WTC11 (cell line): ENCODE measurements around the gene PCSK4. TPM values are rescaled to one million over a fixed set of nuclear protein-coding genes. Genes with fewer than 3 reads are reported as not detected.

Experiments
- ATAC-seq: fragments of 200-7000 bp; cut with Tn5 transposase; 2 replicates; pipeline ENCODE4 v1.10.0; 2021; ENCODE audit warnings: mild to moderate bottlenecking, moderate library complexity
- CTCF ChIA-PET: fragments of 300-600 bp; sonication (Branson Sonifier 250); formaldehyde crosslinking; loops from one replicate; lab custom pipeline; 2021; ENCODE audit warnings: antibody characterized with exemption; lab: Charles Lee
- POLR2A ChIA-PET: fragments of 350-600 bp; sonication (Branson Sonifier 250); formaldehyde crosslinking; loops from one replicate; lab custom pipeline; 2021; ENCODE audit warnings: antibody characterized with exemption; lab: Charles Lee
- DNase-seq: peaks from one replicate; pipeline ENCODE4 v3.0.0; 2021; ENCODE audit warnings: low spot score
- H3K27ac Mint-ChIP-seq: 2 replicates; pipeline ENCODE4 v1.8.0; 2021; ENCODE audit warnings: mixed read lengths
- H3K27me3 Mint-ChIP-seq: 2 replicates; pipeline ENCODE4 v1.8.0; 2021; ENCODE audit warnings: low read depth, mild to moderate bottlenecking, moderate library complexity, mixed read lengths
- H3K36me3 Mint-ChIP-seq: 2 replicates; pipeline ENCODE4 v1.8.0; 2021; ENCODE audit warnings: mixed read lengths
- H3K4me1 Mint-ChIP-seq: 2 replicates; pipeline ENCODE4 v1.8.0; 2022; ENCODE audit warnings: mixed read lengths
- H3K4me3 Mint-ChIP-seq: 2 replicates; pipeline ENCODE4 v1.8.0; 2021; ENCODE audit warnings: mild to moderate bottlenecking, moderate library complexity, mixed read lengths
- H3K9me3 Mint-ChIP-seq: 2 replicates; pipeline ENCODE4 v1.8.0; 2021; ENCODE audit warnings: mixed read lengths
- AFF4 ChIP-seq: sonication (generic); formaldehyde crosslinking; IDR thresholded peaks from 2 replicates; pipeline ENCODE4 v1.8.1; 2023; ENCODE audit warnings: mild to moderate bottlenecking, missing genetic modification reagents, borderline replicate concordance
- CDX4 ChIP-seq: fragments of 250-450 bp; sonication (Bioruptor Pico); IDR thresholded peaks from 2 replicates; pipeline ENCODE4 v1.9.0; 2021; ENCODE audit warnings: moderate library complexity, mild to moderate bottlenecking, inconsistent platforms, borderline replicate concordance
- CREM ChIP-seq: sonication (generic); formaldehyde crosslinking; IDR thresholded peaks from 2 replicates; pipeline ENCODE4 v1.8.1; 2022; ENCODE audit warnings: mild to moderate bottlenecking, missing genetic modification reagents, moderate library complexity
- ESRRA ChIP-seq: sonication (generic); formaldehyde crosslinking; IDR thresholded peaks from 2 replicates; pipeline ENCODE4 v1.8.1; 2022; ENCODE audit warnings: mild to moderate bottlenecking, missing genetic modification reagents, borderline replicate concordance
- FOXJ3 ChIP-seq: sonication (generic); formaldehyde crosslinking; IDR thresholded peaks from 2 replicates; pipeline ENCODE4 v1.9.0; 2021; ENCODE audit warnings: missing genetic modification reagents, mild to moderate bottlenecking, borderline replicate concordance
- GABPB1 ChIP-seq: sonication (generic); formaldehyde crosslinking; IDR thresholded peaks from 2 replicates; pipeline ENCODE4 v1.8.1; 2023; ENCODE audit warnings: mild to moderate bottlenecking, missing genetic modification reagents
- NR2C2 ChIP-seq: sonication (generic); formaldehyde crosslinking; IDR thresholded peaks from 2 replicates; pipeline ENCODE4 v1.8.0; 2022; ENCODE audit warnings: mild to moderate bottlenecking, missing genetic modification reagents
- NR3C1 ChIP-seq: sonication (generic); formaldehyde crosslinking; conservative IDR thresholded peaks from 2 replicates; pipeline ENCODE4 v1.8.1; 2023; ENCODE audit warnings: low read depth, mild to moderate bottlenecking, missing genetic modification reagents
- OVOL2 ChIP-seq: fragments of 250-450 bp; sonication (Bioruptor Pico); IDR thresholded peaks from 2 replicates; pipeline ENCODE4 v1.9.0; 2021; ENCODE audit warnings: mild to moderate bottlenecking, borderline replicate concordance
- PRDM15 ChIP-seq: sonication (generic); formaldehyde crosslinking; IDR thresholded peaks from 2 replicates; pipeline ENCODE4 v1.8.0; 2022; ENCODE audit warnings: missing genetic modification reagents
- PRRX2 ChIP-seq: fragments of 250-450 bp; sonication (Bioruptor Pico); IDR thresholded peaks from 2 replicates; pipeline ENCODE4 v1.8.0; 2021; ENCODE audit warnings: mild to moderate bottlenecking
- RELA ChIP-seq: sonication (generic); formaldehyde crosslinking; IDR thresholded peaks from 2 replicates; pipeline ENCODE4 v1.8.1; 2022; ENCODE audit warnings: missing genetic modification reagents, mild to moderate bottlenecking, borderline replicate concordance
- RORB ChIP-seq: fragments of 250-450 bp; sonication (Bioruptor Pico); IDR thresholded peaks from 2 replicates; pipeline ENCODE4 v1.9.0; 2021; ENCODE audit warnings: mild to moderate bottlenecking
- ZNF671 ChIP-seq: fragments of 250-450 bp; sonication (Bioruptor Pico); IDR thresholded peaks from 2 replicates; pipeline ENCODE4 v1.8.0; 2021; ENCODE audit warnings: mild to moderate bottlenecking
- total RNA-seq: library from RNA; stranded (reverse); gene quantifications from 3 replicates; pipeline ENCODE4 v1.2.3, GENCODE V29; 2021
- TF ChIP-seq, protein P1 (sequence below): sonication (generic); formaldehyde crosslinking; IDR thresholded peaks from 2 replicates; pipeline ENCODE4 v1.8.0; 2023; ENCODE audit warnings: missing genetic modification reagents

The PCSK4 gene
- total RNA-seq, 1 experiment from 2014 or later = 22.4 TPM

- TF ChIP-seq, protein P1, sequence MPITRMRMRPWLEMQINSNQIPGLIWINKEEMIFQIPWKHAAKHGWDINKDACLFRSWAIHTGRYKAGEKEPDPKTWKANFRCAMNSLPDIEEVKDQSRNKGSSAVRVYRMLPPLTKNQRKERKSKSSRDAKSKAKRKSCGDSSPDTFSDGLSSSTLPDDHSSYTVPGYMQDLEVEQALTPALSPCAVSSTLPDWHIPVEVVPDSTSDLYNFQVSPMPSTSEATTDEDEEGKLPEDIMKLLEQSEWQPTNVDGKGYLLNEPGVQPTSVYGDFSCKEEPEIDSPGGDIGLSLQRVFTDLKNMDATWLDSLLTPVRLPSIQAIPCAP = no peak
- TF ChIP-seq FOXJ3 (no peak), PRDM15 (no peak)
Observed at GRCh38 chr19:1511318-1512317, 21.5 kb upstream of the PCSK4 start (continued).

DNA sequence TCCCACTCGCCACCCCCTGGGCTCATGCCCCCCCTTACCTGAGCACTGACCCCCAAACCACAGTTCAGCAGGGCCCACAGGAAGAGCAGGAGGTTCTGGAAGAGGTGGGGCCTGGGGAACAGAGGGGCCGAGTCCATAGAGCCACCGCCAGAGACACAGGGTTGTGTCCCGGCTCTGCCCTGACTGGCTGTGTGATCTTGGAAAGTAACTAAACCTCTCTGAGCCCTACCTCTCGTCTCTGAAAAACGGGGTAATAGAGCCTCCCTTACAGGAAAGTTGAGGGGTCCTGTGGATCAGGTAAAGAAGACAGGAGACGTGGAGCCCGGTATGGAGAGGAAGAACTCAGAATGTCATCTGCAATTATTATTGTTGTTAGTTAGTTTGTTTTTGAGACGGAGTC lies 20.7 kb upstream of the PCSK4 start:
- ChIA-PET POLR2A (no interaction called here), CTCF (no interaction called here)
- no peaks in the 10 kb centered on the region for H3K9me3 Mint-ChIP-seq
- ATAC-seq = no peak
- no peaks in the 10 kb centered on the region for H3K36me3 Mint-ChIP-seq
- no peak overlapping the region for H3K27ac Mint-ChIP-seq
- no peaks in the 10 kb centered on the region for H3K4me1 Mint-ChIP-seq
- no peak overlapping the region for H3K4me3 Mint-ChIP-seq
- DNase-seq = no peak
- H3K27me3 Mint-ChIP-seq = peaks cover 50% of the 10 kb centered on the region
- TF ChIP-seq GABPB1 (CRISPR knock-in tag) (no peak), ESRRA (CRISPR knock-in tag) (no peak), ZNF671 (no peak), AFF4 (CRISPR knock-in tag) (no peak), NR2C2 (CRISPR knock-in tag) (no peak), CREM (CRISPR knock-in tag) (no peak), CDX4 (CRISPR knock-in tag) (no peak), OVOL2 (no peak), RORB (no peak), PRRX2 (no peak), PRDM15 (no peak), RELA (CRISPR knock-in tag) (no peak), NR3C1 (no peak)
